Measurements from ENCODE around the gene IL1RAPL2.
"Not testable (repeated sequence)": the region's sequence is repeated elsewhere in the genome, so short reads cannot be mapped to it uniquely, and the experiment has no call there.

The IL1RAPL2 gene

GRCh38 chrX:104677517-104677916 lies 111.5 kb downstream of the IL1RAPL2 start:
- not testable (repeated sequence) for DNase-seq

GRCh38 chrX:104679175-104679574 lies 113.2 kb downstream of the IL1RAPL2 start:
- no peak for DNase-seq

- no peak for DNase-seq
Observed at GRCh38 chrX:104681214-104681613, 115.2 kb downstream of the IL1RAPL2 start.

- no peak for DNase-seq
Observed at GRCh38 chrX:104684077-104684476, 118.1 kb downstream of the IL1RAPL2 start.

GRCh38 chrX:104695593-104695992 lies 129.6 kb downstream of the IL1RAPL2 start:
- no peak for DNase-seq

- no peak for DNase-seq
Observed at GRCh38 chrX:104696667-104697066, 130.7 kb downstream of the IL1RAPL2 start.

- no peak for DNase-seq
Observed at GRCh38 chrX:104697294-104697693, 131.3 kb downstream of the IL1RAPL2 start.

GRCh38 chrX:104707042-104707441 lies 141.0 kb downstream of the IL1RAPL2 start:
- no peak for DNase-seq

GRCh38 chrX:104707572-104707971 lies 141.6 kb downstream of the IL1RAPL2 start:
- no peak for DNase-seq

- DNase-seq: no peak
Observed at GRCh38 chrX:104712515-104712914, 146.5 kb downstream of the IL1RAPL2 start.

- no peak for DNase-seq
Observed at GRCh38 chrX:104721854-104722253, 155.9 kb downstream of the IL1RAPL2 start.

GRCh38 chrX:104728456-104728855 lies 162.5 kb downstream of the IL1RAPL2 start:
- DNase-seq: no peak

- no peak for DNase-seq
Observed at GRCh38 chrX:104742355-104742754, 176.4 kb downstream of the IL1RAPL2 start.

- no peak for DNase-seq
Observed at GRCh38 chrX:104745152-104745551, 179.2 kb downstream of the IL1RAPL2 start.

GRCh38 chrX:104749951-104750610 lies 184.1 kb downstream of the IL1RAPL2 start:
- no peak for DNase-seq

- no peak for DNase-seq
Observed at GRCh38 chrX:104762641-104763040, 196.6 kb downstream of the IL1RAPL2 start.

- DNase-seq: no peak
Observed at GRCh38 chrX:104789784-104790183, 223.8 kb downstream of the IL1RAPL2 start.

- DNase-seq: no peak
Observed at GRCh38 chrX:104795804-104796203, 229.8 kb downstream of the IL1RAPL2 start.

GRCh38 chrX:104803219-104803618 lies 237.2 kb downstream of the IL1RAPL2 start:
- no peak for DNase-seq

GRCh38 chrX:104806346-104806745 lies 240.3 kb downstream of the IL1RAPL2 start:
- DNase-seq: no peak

GRCh38 chrX:104833401-104833800 lies 267.4 kb downstream of the IL1RAPL2 start:
- no peak for DNase-seq

GRCh38 chrX:104842646-104843045 lies 276.6 kb downstream of the IL1RAPL2 start:
- DNase-seq: no peak

- DNase-seq: no peak
Observed at GRCh38 chrX:104852241-104852640, 286.2 kb downstream of the IL1RAPL2 start.

- no peak for DNase-seq
Observed at GRCh38 chrX:104854188-104854587, 288.2 kb downstream of the IL1RAPL2 start.

- no peak for DNase-seq
Observed at GRCh38 chrX:104854790-104855340, 288.9 kb downstream of the IL1RAPL2 start.

Measured in NCI-H1436 treated with DMSO at 0.1 percent for 48 hours (cell line).